NCI-H1436 treated with DMSO at 0.1 percent for 48 hours (cell line): Measurements from ENCODE around the gene UBALD2.

Experiments
- DNase-seq: peaks from one replicate; lab custom pipeline; 2025; lab: John Stamatoyannopoulos, UW

UBALD2 gene

GRCh38 chr17:76318586-76318985 lies 53.4 kb downstream of the UBALD2 start:
- no peak for DNase-seq
